ENCODE data around the gene PDE4B.

PDE4B gene

GRCh38 chr1:66175581-66175980 lies 382.9 kb downstream of the PDE4B start:
- Histone ChIP-seq H3K4me3 (ENCODE audit: low read length) (no peak overlapping the region), H3K27ac (ENCODE audit: low read depth, low read length) (no peak overlapping the region), H3K9ac (ENCODE audit: low read length) (no peak overlapping the region), H3K4me1 (ENCODE audit: control insufficient read depth, insufficient read depth, low read length) (peaks cover 10% of the 10 kb centered on the region), H3K27me3 (ENCODE audit: control insufficient read depth, insufficient read depth, low read length) (no peaks in the 10 kb centered on the region), H3K36me3 (ENCODE audit: control insufficient read depth, insufficient read depth, low read length) (no peaks in the 10 kb centered on the region)

- no peak overlapping the region for H3K27ac ChIP-seq (ENCODE audit: low read depth, low read length)
- no peaks in the 10 kb centered on the region for H3K27me3 ChIP-seq (ENCODE audit: control insufficient read depth, insufficient read depth, low read length)
- H3K9ac ChIP-seq (ENCODE audit: low read length) = no peak overlapping the region
- H3K4me1 ChIP-seq (ENCODE audit: control insufficient read depth, insufficient read depth, low read length) = peaks cover 10% of the 10 kb centered on the region
- H3K4me3 ChIP-seq (ENCODE audit: low read length) = no peak overlapping the region
- H3K36me3 ChIP-seq (ENCODE audit: control insufficient read depth, insufficient read depth, low read length) = no peaks in the 10 kb centered on the region
These were observed 383.5 kb downstream of the PDE4B start for GRCh38 chr1:66176012-66176715.

GRCh38 chr1:66176832-66177231 lies 384.1 kb downstream of the PDE4B start:
- Histone ChIP-seq H3K4me3 (ENCODE audit: low read length) (no peak overlapping the region), H3K27me3 (ENCODE audit: control insufficient read depth, insufficient read depth, low read length) (no peaks in the 10 kb centered on the region), H3K4me1 (ENCODE audit: control insufficient read depth, insufficient read depth, low read length) (peaks cover 10% of the 10 kb centered on the region), H3K36me3 (ENCODE audit: control insufficient read depth, insufficient read depth, low read length) (no peaks in the 10 kb centered on the region), H3K9ac (ENCODE audit: low read length) (no peak overlapping the region), H3K27ac (ENCODE audit: low read depth, low read length) (no peak overlapping the region)

GRCh38 chr1:66177510-66177909 lies 384.8 kb downstream of the PDE4B start:
- H3K36me3 ChIP-seq (ENCODE audit: control insufficient read depth, insufficient read depth, low read length) = no peaks in the 10 kb centered on the region
- peaks cover 10% of the 10 kb centered on the region for H3K4me1 ChIP-seq (ENCODE audit: control insufficient read depth, insufficient read depth, low read length)
- H3K9ac ChIP-seq (ENCODE audit: low read length) = no peak overlapping the region
- H3K27ac ChIP-seq (ENCODE audit: low read depth, low read length) = no peak overlapping the region
- H3K4me3 ChIP-seq (ENCODE audit: low read length) = no peak overlapping the region
- no peaks in the 10 kb centered on the region for H3K27me3 ChIP-seq (ENCODE audit: control insufficient read depth, insufficient read depth, low read length)

- no peaks in the 10 kb centered on the region for H3K27me3 ChIP-seq (ENCODE audit: control insufficient read depth, insufficient read depth, low read length)
- H3K9ac ChIP-seq (ENCODE audit: low read length) = no peak overlapping the region
- H3K27ac ChIP-seq (ENCODE audit: low read depth, low read length) = no peak overlapping the region
- H3K4me3 ChIP-seq (ENCODE audit: low read length) = no peak overlapping the region
- peaks cover 4% of the 10 kb centered on the region for H3K4me1 ChIP-seq (ENCODE audit: control insufficient read depth, insufficient read depth, low read length)
- H3K36me3 ChIP-seq (ENCODE audit: control insufficient read depth, insufficient read depth, low read length) = no peaks in the 10 kb centered on the region
These were observed 389.3 kb downstream of the PDE4B start for GRCh38 chr1:66182026-66182425.

- Histone ChIP-seq H3K4me3 (ENCODE audit: low read length) (no peak overlapping the region), H3K36me3 (ENCODE audit: control insufficient read depth, insufficient read depth, low read length) (no peaks in the 10 kb centered on the region), H3K9ac (ENCODE audit: low read length) (no peak overlapping the region), H3K4me1 (ENCODE audit: control insufficient read depth, insufficient read depth, low read length) (peaks cover 4% of the 10 kb centered on the region), H3K27ac (ENCODE audit: low read depth, low read length) (peak overlapping the region; percentile 45), H3K27me3 (ENCODE audit: control insufficient read depth, insufficient read depth, low read length) (no peaks in the 10 kb centered on the region)
These were observed 390.0 kb downstream of the PDE4B start for GRCh38 chr1:66182551-66183178.

- Histone ChIP-seq H3K27ac (ENCODE audit: low read depth, low read length) (no peak overlapping the region), H3K4me1 (ENCODE audit: control insufficient read depth, insufficient read depth, low read length) (peaks cover 4% of the 10 kb centered on the region), H3K27me3 (ENCODE audit: control insufficient read depth, insufficient read depth, low read length) (no peaks in the 10 kb centered on the region), H3K4me3 (ENCODE audit: low read length) (no peak overlapping the region), H3K36me3 (ENCODE audit: control insufficient read depth, insufficient read depth, low read length) (no peaks in the 10 kb centered on the region), H3K9ac (ENCODE audit: low read length) (no peak overlapping the region)
These were observed 390.7 kb downstream of the PDE4B start for GRCh38 chr1:66183400-66183799.

- Histone ChIP-seq H3K4me3 (ENCODE audit: low read length) (no peak overlapping the region), H3K27me3 (ENCODE audit: control insufficient read depth, insufficient read depth, low read length) (no peaks in the 10 kb centered on the region), H3K27ac (ENCODE audit: low read depth, low read length) (no peak overlapping the region), H3K9ac (ENCODE audit: low read length) (no peak overlapping the region), H3K36me3 (ENCODE audit: control insufficient read depth, insufficient read depth, low read length) (no peaks in the 10 kb centered on the region), H3K4me1 (ENCODE audit: control insufficient read depth, insufficient read depth, low read length) (peaks cover 10% of the 10 kb centered on the region)
These were observed 404.4 kb downstream of the PDE4B start for GRCh38 chr1:66197120-66197519.

GRCh38 chr1:66197785-66198184 lies 405.1 kb downstream of the PDE4B start:
- Histone ChIP-seq H3K27ac (ENCODE audit: low read depth, low read length) (no peak overlapping the region), H3K4me1 (ENCODE audit: control insufficient read depth, insufficient read depth, low read length) (peaks cover 10% of the 10 kb centered on the region), H3K36me3 (ENCODE audit: control insufficient read depth, insufficient read depth, low read length) (no peaks in the 10 kb centered on the region), H3K9ac (ENCODE audit: low read length) (no peak overlapping the region), H3K4me3 (ENCODE audit: low read length) (no peak overlapping the region), H3K27me3 (ENCODE audit: control insufficient read depth, insufficient read depth, low read length) (no peaks in the 10 kb centered on the region)

GRCh38 chr1:66206563-66207144 lies 414.0 kb downstream of the PDE4B start:
- H3K27ac ChIP-seq (ENCODE audit: low read depth, low read length) = no peak overlapping the region
- no peak overlapping the region for H3K9ac ChIP-seq (ENCODE audit: low read length)
- no peak overlapping the region for H3K4me3 ChIP-seq (ENCODE audit: low read length)
- H3K27me3 ChIP-seq (ENCODE audit: control insufficient read depth, insufficient read depth, low read length) = no peaks in the 10 kb centered on the region
- no peaks in the 10 kb centered on the region for H3K36me3 ChIP-seq (ENCODE audit: control insufficient read depth, insufficient read depth, low read length)
- H3K4me1 ChIP-seq (ENCODE audit: control insufficient read depth, insufficient read depth, low read length) = peaks cover 15% of the 10 kb centered on the region

- H3K27me3 ChIP-seq (ENCODE audit: control insufficient read depth, insufficient read depth, low read length) = no peaks in the 10 kb centered on the region
- peak overlapping the region; percentile 65 for H3K27ac ChIP-seq (ENCODE audit: low read depth, low read length)
- peaks cover 15% of the 10 kb centered on the region for H3K4me1 ChIP-seq (ENCODE audit: control insufficient read depth, insufficient read depth, low read length)
- H3K36me3 ChIP-seq (ENCODE audit: control insufficient read depth, insufficient read depth, low read length) = no peaks in the 10 kb centered on the region
- no peak overlapping the region for H3K4me3 ChIP-seq (ENCODE audit: low read length)
- no peak overlapping the region for H3K9ac ChIP-seq (ENCODE audit: low read length)
These were observed 414.8 kb downstream of the PDE4B start for GRCh38 chr1:66207484-66207883.

- Histone ChIP-seq H3K9ac (ENCODE audit: low read length) (no peak overlapping the region), H3K4me1 (ENCODE audit: control insufficient read depth, insufficient read depth, low read length) (peaks cover 15% of the 10 kb centered on the region), H3K4me3 (ENCODE audit: low read length) (no peak overlapping the region), H3K36me3 (ENCODE audit: control insufficient read depth, insufficient read depth, low read length) (no peaks in the 10 kb centered on the region), H3K27ac (ENCODE audit: low read depth, low read length) (no peak overlapping the region), H3K27me3 (ENCODE audit: control insufficient read depth, insufficient read depth, low read length) (no peaks in the 10 kb centered on the region)
These were observed 415.9 kb downstream of the PDE4B start for GRCh38 chr1:66208632-66209031.

Data from rectal smooth muscle tissue (tissue), 1 donor.